ENCODE data around the gene SNAP23. TPM values are rescaled to one million over a fixed set of nuclear protein-coding genes. Genes with fewer than 3 reads are reported as not detected.

Gene SNAP23
- total RNA-seq, 1 experiment from 2014 or later, result 68.3 TPM

GRCh38 chr15:42456971-42457370, 38.5 kb upstream of the SNAP23 start:
- Mint-ChIP-seq H3K36me3 (no peaks in the 10 kb centered on the region; the same call in 1 of the 2 replicates), H3K4me3 (peak overlapping the region; percentile 33; the same call in 1 of the 2 replicates), H3K9me3 (no peaks in the 10 kb centered on the region), H3K27me3 (ENCODE audit: low read depth) (no peaks in the 10 kb centered on the region), H3K4me1 (peaks cover 23% of the 10 kb centered on the region), H3K27ac (peak overlapping the region; percentile 100)
- TF ChIP-seq NR1H2 (CRISPR knock-in tag; IDR thresholded peaks at IDR 0.05), result no peak
- TF ChIP-seq ATF2 (CRISPR knock-in tag; IDR thresholded peaks at IDR 0.05; ENCODE audit: borderline replicate concordance, low read depth), result no peak
- TF ChIP-seq ESRRA (CRISPR knock-in tag; IDR thresholded peaks at IDR 0.05; ENCODE audit: borderline replicate concordance), result no peak
- TF ChIP-seq PRRX2 (CRISPR knock-in tag; IDR thresholded peaks at IDR 0.05), result no peak
- TF ChIP-seq, protein P1, sequence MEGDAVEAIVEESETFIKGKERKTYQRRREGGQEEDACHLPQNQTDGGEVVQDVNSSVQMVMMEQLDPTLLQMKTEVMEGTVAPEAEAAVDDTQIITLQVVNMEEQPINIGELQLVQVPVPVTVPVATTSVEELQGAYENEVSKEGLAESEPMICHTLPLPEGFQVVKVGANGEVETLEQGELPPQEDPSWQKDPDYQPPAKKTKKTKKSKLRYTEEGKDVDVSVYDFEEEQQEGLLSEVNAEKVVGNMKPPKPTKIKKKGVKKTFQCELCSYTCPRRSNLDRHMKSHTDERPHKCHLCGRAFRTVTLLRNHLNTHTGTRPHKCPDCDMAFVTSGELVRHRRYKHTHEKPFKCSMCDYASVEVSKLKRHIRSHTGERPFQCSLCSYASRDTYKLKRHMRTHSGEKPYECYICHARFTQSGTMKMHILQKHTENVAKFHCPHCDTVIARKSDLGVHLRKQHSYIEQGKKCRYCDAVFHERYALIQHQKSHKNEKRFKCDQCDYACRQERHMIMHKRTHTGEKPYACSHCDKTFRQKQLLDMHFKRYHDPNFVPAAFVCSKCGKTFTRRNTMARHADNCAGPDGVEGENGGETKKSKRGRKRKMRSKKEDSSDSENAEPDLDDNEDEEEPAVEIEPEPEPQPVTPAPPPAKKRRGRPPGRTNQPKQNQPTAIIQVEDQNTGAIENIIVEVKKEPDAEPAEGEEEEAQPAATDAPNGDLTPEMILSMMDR (IDR thresholded peaks at IDR 0.05), result no peak
- no peak for TF ChIP-seq ZNF671 (CRISPR knock-in tag; IDR thresholded peaks at IDR 0.05)
- TF ChIP-seq ZSCAN18 (CRISPR knock-in tag; IDR thresholded peaks at IDR 0.05), result no peak
- TF ChIP-seq, protein P2, sequence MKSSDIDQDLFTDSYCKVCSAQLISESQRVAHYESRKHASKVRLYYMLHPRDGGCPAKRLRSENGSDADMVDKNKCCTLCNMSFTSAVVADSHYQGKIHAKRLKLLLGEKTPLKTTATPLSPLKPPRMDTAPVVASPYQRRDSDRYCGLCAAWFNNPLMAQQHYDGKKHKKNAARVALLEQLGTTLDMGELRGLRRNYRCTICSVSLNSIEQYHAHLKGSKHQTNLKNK (CRISPR knock-in tag; IDR thresholded peaks at IDR 0.05), result no peak
- no peak for TF ChIP-seq SMAD3 (CRISPR knock-in tag; IDR thresholded peaks at IDR 0.05; ENCODE audit: borderline replicate concordance)
- ChIA-PET POLR2A (interaction anchor here (1.3 kb wide), 1 partner anchor 34 kb away, joined by 3 read pairs; the partner anchor contains the start of gene ZNF106), CTCF (interaction anchor here (0.6 to 1.5 kb wide), 4 partner anchors 15 to 471 kb away, joined by 3 to 6 read pairs (median 4); no protein-coding TSS in a partner anchor)
- DNase-seq (ENCODE audit: low spot score) (no peak), ATAC-seq (no peak)

GRCh38 chr15:42457445-42458442, 37.7 kb upstream of the SNAP23 start:
- ATAC-seq, result peak; percentile 99

More at GRCh38 chr15:42457445-42458442, 37.7 kb upstream of the SNAP23 start:
- Mint-ChIP-seq H3K27me3 (ENCODE audit: low read depth) (no peaks in the 10 kb centered on the region), H3K9me3 (no peaks in the 10 kb centered on the region), H3K36me3 (no peaks in the 10 kb centered on the region; the same call in 1 of the 2 replicates), H3K27ac (peak overlapping the region; percentile 100), H3K4me1 (peaks cover 23% of the 10 kb centered on the region), H3K4me3 (peak overlapping the region; percentile 33)
- POLR2A ChIA-PET, result interaction anchor here (0.6 to 1.3 kb wide), 2 partner anchors 33 to 184 kb away, joined by 3 read pairs; partner anchors contain the start of genes GANC, TMEM87A and ZNF106
- CTCF ChIA-PET, result interaction anchor here (0.6 to 1.5 kb wide), 5 partner anchors 14 to 472 kb away, joined by 3 to 6 read pairs (median 3); no protein-coding TSS in a partner anchor
- TF ChIP-seq TEAD1 (CRISPR knock-in tag; IDR thresholded peaks at IDR 0.05) (peak; percentile 89; the same call in 1 of the 2 replicates), ZSCAN18 (CRISPR knock-in tag; IDR thresholded peaks at IDR 0.05) (no peak), TEAD4 (CRISPR knock-in tag; IDR thresholded peaks at IDR 0.05) (peak; percentile 78; the same call in 1 of the 2 replicates), ZBTB21 (CRISPR knock-in tag; IDR thresholded peaks at IDR 0.05; ENCODE audit: borderline replicate concordance) (no peak)
- DNase-seq (ENCODE audit: low spot score), result peak; percentile 80
